GM12873 (cell line): ENCODE data around the gene KRTAP5-8.

ENCODE experiments used
- CTCF ChIP-seq: IDR thresholded peaks from 2 replicates; pipeline ENCODE4 v1.5.1; 2012; ENCODE audit warnings: low read depth, mild to moderate bottlenecking, moderate library complexity, low read length, control low read depth; ENCODE audit not compliant: insufficient read depth; ENCODE audit errors: missing control alignments

The KRTAP5-8 gene

GRCh38 chr11:71580057-71581003 is 42.5 kb downstream of the KRTAP5-8 start:
- TF ChIP-seq CTCF, result peak; percentile 87

- no peak for TF ChIP-seq CTCF
Measured at GRCh38 chr11:71581826-71582225, 44.0 kb downstream of the KRTAP5-8 start.

GRCh38 chr11:71582309-71582895 is 44.6 kb downstream of the KRTAP5-8 start, which contains the start of gene KRTAP5-11:
TSS of gene KRTAP5-11 (minus strand) at chr11:71582875. CDS start at chr11:71582837, 38 bp downstream.
- no peak for TF ChIP-seq CTCF
